H1 (cell line): ENCODE results near the gene SCARF1. TPM values are rescaled to one million over a fixed set of nuclear protein-coding genes. Genes with fewer than 3 reads are reported as not detected.

Experiments
- E2F6 ChIP-seq: IDR thresholded peaks from 2 replicates; pipeline ENCODE4 v1.6.1; 2012; ENCODE audit warnings: inconsistent platforms
- GABPA ChIP-seq: IDR thresholded peaks from 2 replicates; pipeline ENCODE4 v1.6.1; 2011; ENCODE audit warnings: mild to moderate bottlenecking, low read length, moderate library complexity, borderline replicate concordance; ENCODE audit not compliant: insufficient read depth
- JUND ChIP-seq: IDR thresholded peaks from 2 replicates; pipeline ENCODE4 v1.6.1; 2011; ENCODE audit warnings: mild to moderate bottlenecking, improper control_type of control experiment, low read length
- polyA plus RNA-seq, 7 experiments: library from polyadenylated mRNA; depleted of rRNA in 3 of 7; stranded (reverse) in 5 of 7; unstranded in 2 of 7; fragments of >200 nt in 5 of 7; fragments of 200-250 nt in 2 of 7; gene quantifications; 1 replicate in 5 of 7; 2 replicates in 1 of 7; 4 replicates in 1 of 7; pipeline versions ENCODE4 v1.2.1 to v1.2.3, GENCODE V29; 2011 to 2013; ENCODE audit warnings: missing spikeins in 2 of 7, mixed read lengths in 2 of 7
- total RNA-seq: library from RNA; stranded (reverse); fragmentation: NEBNext Ultra II Directional; extraction: Animal tissue kit (Norgen Biotek cat#: 25700); gene quantifications from 2 replicates; pipeline ENCODE4 v1.2.1, GENCODE V29; 2021

SCARF1 gene
- total and polyA plus RNA-seq, 2 of the 8 experiments (the other 6 are each of a cell fraction or from before 2014, with no cell fraction given): 1.1 to 1.6 TPM

- TF ChIP-seq GABPA (no peak), E2F6 (no peak), JUND (no peak)
Observed at GRCh38 chr17:1592751-1593629, 52.5 kb downstream of the SCARF1 start (continued).
